CD4-positive, CD25-positive, alpha-beta regulatory T cell (primary cell): Measurements from ENCODE around the gene SLC44A2. TPM values are rescaled to one million over a fixed set of nuclear protein-coding genes. Genes with fewer than 3 reads are reported as not detected.

Experiments
- ATAC-seq, 2 donors: fragments of 150-1000 bp; cut with Tn5 transposase; one replicate each; pipeline ENCODE4 v1.10.0; 2021; ENCODE audit warnings: low read depth in 2 of 2, moderate number of reproducible peaks in 2 of 2, moderate library complexity in 1 of 2
- DNase-seq, 3 donors: peaks; one replicate each; pipeline versions ENCODE4 v3.0.0 to v3.0.0-alpha.2; 2012 to 2022; ENCODE audit warnings: mixed read lengths in 1 of 3
- H3K27ac ChIP-seq: one replicate; pipeline ENCODE4 v1.7.0; 2013; ENCODE audit warnings: mild to moderate bottlenecking, low read length; ENCODE audit not compliant: insufficient read depth, poor library complexity, severe bottlenecking
- H3K27me3 ChIP-seq: one replicate; pipeline ENCODE4 v1.7.0; 2013; ENCODE audit warnings: low read length; ENCODE audit not compliant: control insufficient read depth, insufficient read depth
- H3K36me3 ChIP-seq: one replicate; pipeline ENCODE4 v1.7.0; 2013; ENCODE audit warnings: mild to moderate bottlenecking, low read length, moderate library complexity; ENCODE audit not compliant: control insufficient read depth, insufficient read depth
- H3K4me1 ChIP-seq: 2 replicates; pipeline ENCODE4 v1.7.0; 2013; ENCODE audit warnings: mild to moderate bottlenecking, low read length; ENCODE audit not compliant: insufficient read depth, control insufficient read depth, poor library complexity, severe bottlenecking
- H3K4me3 ChIP-seq: one replicate; pipeline ENCODE4 v1.7.0; 2013; ENCODE audit warnings: low read depth, mild to moderate bottlenecking, low read length, moderate library complexity
- H3K9me3 ChIP-seq, 2 experiments: 1 replicate in 1 of 2; 2 replicates in 1 of 2; pipeline ENCODE4 v1.7.0; 2013; ENCODE audit warnings: low read length in 2 of 2, mild to moderate bottlenecking in 1 of 2, moderate library complexity in 1 of 2; ENCODE audit not compliant: control insufficient read depth in 2 of 2
- H3K27ac Mint-ChIP-seq, 3 donors: one replicate each; pipeline ENCODE4 v1.8.0; 2020 to 2022; ENCODE audit warnings: mild to moderate bottlenecking in 3 of 3, mixed read lengths in 3 of 3, moderate library complexity in 2 of 3
- H3K27me3 Mint-ChIP-seq: one replicate; pipeline ENCODE4 v1.8.0; 2022; ENCODE audit warnings: mild to moderate bottlenecking, mixed read lengths
- H3K36me3 Mint-ChIP-seq: one replicate; pipeline ENCODE4 v1.8.0; 2020; ENCODE audit warnings: mixed read lengths
- H3K4me1 Mint-ChIP-seq, 4 donors: one replicate each; pipeline ENCODE4 v1.8.0; 2020 to 2022; ENCODE audit warnings: mixed read lengths in 4 of 4, mild to moderate bottlenecking in 1 of 4
- H3K4me3 Mint-ChIP-seq, 4 donors: one replicate each; pipeline ENCODE4 v1.8.0; 2020 to 2022; ENCODE audit warnings: mild to moderate bottlenecking in 4 of 4, mixed read lengths in 4 of 4, moderate library complexity in 3 of 4
- H3K9me3 Mint-ChIP-seq, 7 donors: one replicate each; pipeline ENCODE4 v1.8.0; 2020 to 2022; ENCODE audit warnings: mixed read lengths in 7 of 7, mild to moderate bottlenecking in 3 of 7, moderate library complexity in 2 of 7
- polyA plus RNA-seq, 4 donors: library from polyadenylated mRNA; unstranded; fragments of 300-500 nt; fragmentation: Illumina TruSeq; gene quantifications; one replicate each; pipeline ENCODE4 v1.2.3, GENCODE V29; 2021
- total RNA-seq: library from RNA; stranded (reverse); gene quantifications from one replicate; pipeline ENCODE4 v1.2.3, GENCODE V29; 2022

Gene SLC44A2
- 236 TPM for total RNA-seq
- polyA plus RNA-seq, result 100 to 1,000 TPM; 225 to 280 (median 255) TPM

DNA sequence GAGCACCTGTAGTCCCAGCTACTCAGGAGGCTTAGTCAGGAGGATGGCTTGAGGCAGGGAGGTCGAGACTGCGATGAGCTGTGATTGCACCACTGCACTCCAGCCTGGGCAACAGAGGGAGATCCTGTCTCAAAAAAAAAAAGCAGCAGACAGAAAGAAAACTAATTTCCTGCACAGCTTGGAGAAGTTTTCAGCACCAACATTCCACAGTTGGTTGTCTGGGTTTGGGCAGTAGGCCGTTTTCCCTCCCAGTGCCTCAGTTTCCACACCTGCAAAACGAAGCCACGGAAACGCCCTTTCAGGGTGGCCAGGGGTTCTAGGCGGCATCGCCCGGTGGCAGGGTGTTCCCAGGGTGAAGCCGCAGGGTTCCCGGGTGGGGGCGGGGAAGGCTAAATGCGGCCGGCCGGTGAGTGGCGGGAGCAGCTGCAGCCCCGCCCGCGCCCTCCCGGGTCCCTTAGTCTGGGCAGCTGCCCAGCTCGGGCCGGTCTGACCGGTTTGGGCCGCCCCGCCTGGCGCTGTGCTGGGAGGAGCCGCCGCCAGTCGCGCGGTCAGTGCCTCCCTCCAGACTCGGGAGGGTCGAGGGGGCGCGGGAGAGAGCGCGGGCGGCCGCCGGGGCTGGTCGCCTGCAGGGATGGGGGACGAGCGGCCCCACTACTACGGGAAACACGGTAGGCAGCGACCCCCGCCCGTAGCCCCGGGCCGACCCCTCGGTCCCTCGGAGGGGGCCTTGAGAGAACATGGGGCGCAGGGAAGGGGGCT, at the start of gene SLC44A2:
SLC44A2 (plus strand) TSS at position 551 of the 759 bp plus-strand sequence; CDS start at position 632, 81 bp downstream.
- Mint-ChIP-seq H3K4me3 (peak within 1 kb of the TSS; percentile 11 to 85 (median 62)), H3K27ac (peak within 1 kb of the TSS; percentile 67 to 92 (median 83)), H3K4me1 (peaks cover 5 to 51% (median 28%) of the 10 kb centered on the region in 4 donors), H3K9me3 (no peaks in the 10 kb centered on the region), H3K36me3 (peaks cover 28% of the 10 kb centered on the region), H3K27me3 (no peaks in the 10 kb centered on the region)
- Histone ChIP-seq H3K27me3 (no peaks in the 10 kb centered on the region), H3K9me3 (no peaks in the 10 kb centered on the region), H3K27ac (peak within 1 kb of the TSS; percentile 25), H3K36me3 (peaks cover 34% of the 10 kb centered on the region), H3K4me3 (peak within 1 kb of the TSS; percentile 53), H3K4me1 (peaks cover 22% of the 10 kb centered on the region)
- no peak for DNase-seq
- no peak for ATAC-seq

DNA sequence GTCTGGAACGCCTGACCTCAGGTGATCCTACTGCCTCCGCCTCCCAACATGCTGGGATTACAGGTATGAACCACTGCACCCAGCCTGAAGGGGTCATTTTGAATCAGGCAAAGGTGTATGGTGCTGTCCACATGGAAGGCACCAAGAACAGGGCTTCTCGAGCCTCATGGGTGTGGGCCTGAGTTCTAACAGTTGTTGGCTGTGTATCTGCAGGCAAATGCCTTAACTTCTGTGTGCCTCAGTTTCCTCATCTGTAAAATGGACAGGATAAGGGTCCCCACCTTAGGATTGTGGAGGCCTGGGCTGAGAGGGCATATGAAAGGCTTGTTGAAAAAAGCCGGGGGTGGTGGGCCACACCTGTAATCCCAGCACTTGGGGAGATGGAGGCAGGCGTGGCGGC, 47.4 kb upstream of the SLC44A2 start:
- Mint-ChIP-seq H3K4me1 (peaks cover 4 to 7% (median 6%) of the 10 kb centered on the region in 4 donors), H3K9me3 (peaks cover 0 to 2% (median 0%) of the 10 kb centered on the region in 7 donors), H3K27ac (no peak overlapping the region), H3K27me3 (peaks cover 6% of the 10 kb centered on the region), H3K4me3 (no peak overlapping the region), H3K36me3 (no peaks in the 10 kb centered on the region)
- peaks cover 6% of the 10 kb centered on the region for H3K4me1 ChIP-seq
- H3K27me3 ChIP-seq, result no peaks in the 10 kb centered on the region
- DNase-seq (no peak), ATAC-seq (no peak)
- no peaks in the 10 kb centered on the region for H3K9me3 ChIP-seq
- H3K4me3 ChIP-seq, result no peak overlapping the region
- no peak overlapping the region for H3K27ac ChIP-seq
- H3K36me3 ChIP-seq, result no peaks in the 10 kb centered on the region

DNA sequence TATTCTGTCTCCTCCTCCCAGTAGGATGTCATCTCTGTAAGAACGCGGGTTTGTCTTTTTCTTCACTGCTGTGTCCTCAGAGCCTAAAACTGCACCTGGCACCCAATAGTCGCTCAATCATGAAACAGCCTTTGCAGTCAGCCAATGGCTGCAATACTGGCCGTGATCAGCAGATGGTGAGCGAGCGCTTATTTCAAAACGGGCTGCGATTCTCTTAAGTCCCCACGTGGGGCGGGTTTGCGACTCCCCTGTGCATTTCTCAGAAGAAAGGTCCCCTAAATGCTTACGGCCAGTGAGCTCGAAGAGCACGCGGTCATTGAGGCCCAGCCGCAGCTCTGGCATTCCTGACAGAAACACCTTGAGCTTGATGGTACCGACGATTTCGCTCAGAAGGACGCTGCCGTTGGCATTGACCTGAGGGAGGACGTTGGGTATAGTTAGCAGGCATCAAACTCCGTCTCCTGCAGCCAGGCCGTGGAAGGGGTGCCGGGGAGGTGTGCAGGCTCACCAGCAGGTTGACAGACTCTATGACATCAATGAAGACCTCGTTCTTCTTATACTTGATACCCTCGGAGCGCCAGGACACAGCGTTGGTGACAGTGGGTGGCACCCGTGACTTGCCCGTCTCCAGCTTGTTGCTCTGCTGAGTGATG, 44.2 kb upstream of the SLC44A2 start:
- peaks cover 0 to 2% (median 0%) of the 10 kb centered on the region in 7 donors for H3K9me3 Mint-ChIP-seq
- peak overlapping the region in 3 of 4 donors; percentile 7 to 57 (median 7) for H3K4me3 Mint-ChIP-seq
- peak overlapping the region in 1 of 3 donors; percentile 12 for H3K27ac Mint-ChIP-seq
- no peak overlapping the region for H3K4me3 ChIP-seq
- H3K27ac ChIP-seq, result no peak overlapping the region
- H3K9me3 ChIP-seq, result no peaks in the 10 kb centered on the region
- DNase-seq (peak; percentile 76 to 95 (median 87)), ATAC-seq (peak; percentile 95 to 98)
- peaks cover 4 to 19% (median 10%) of the 10 kb centered on the region in 4 donors for H3K4me1 Mint-ChIP-seq
- peaks cover 6% of the 10 kb centered on the region for H3K27me3 Mint-ChIP-seq
- no peaks in the 10 kb centered on the region for H3K36me3 Mint-ChIP-seq
- H3K36me3 ChIP-seq, result no peaks in the 10 kb centered on the region
- H3K4me1 ChIP-seq, result peaks cover 6% of the 10 kb centered on the region
- no peaks in the 10 kb centered on the region for H3K27me3 ChIP-seq

DNA sequence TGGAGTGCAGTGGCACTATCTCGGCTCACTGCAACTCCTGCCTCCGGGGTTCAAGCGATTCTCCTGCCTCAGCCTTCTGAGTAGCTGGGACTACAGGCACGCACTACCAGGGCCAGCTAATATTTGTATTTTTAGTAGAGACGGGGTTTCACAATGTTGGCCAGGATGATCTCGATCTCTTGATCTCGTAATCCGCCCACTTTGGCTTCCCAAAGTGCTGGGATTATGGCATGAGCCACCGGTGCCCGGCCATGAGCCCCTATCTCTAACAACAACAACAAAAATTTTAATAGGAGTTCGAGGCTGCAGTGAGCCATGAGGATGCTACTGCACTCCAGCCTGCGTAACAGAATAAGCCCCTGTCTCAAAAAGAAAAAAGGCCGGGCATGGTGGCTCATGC, 43.3 kb upstream of the SLC44A2 start:
- ATAC-seq, result no peak
- H3K9me3 Mint-ChIP-seq, result peaks cover 0 to 2% (median 0%) of the 10 kb centered on the region in 7 donors

DNA sequence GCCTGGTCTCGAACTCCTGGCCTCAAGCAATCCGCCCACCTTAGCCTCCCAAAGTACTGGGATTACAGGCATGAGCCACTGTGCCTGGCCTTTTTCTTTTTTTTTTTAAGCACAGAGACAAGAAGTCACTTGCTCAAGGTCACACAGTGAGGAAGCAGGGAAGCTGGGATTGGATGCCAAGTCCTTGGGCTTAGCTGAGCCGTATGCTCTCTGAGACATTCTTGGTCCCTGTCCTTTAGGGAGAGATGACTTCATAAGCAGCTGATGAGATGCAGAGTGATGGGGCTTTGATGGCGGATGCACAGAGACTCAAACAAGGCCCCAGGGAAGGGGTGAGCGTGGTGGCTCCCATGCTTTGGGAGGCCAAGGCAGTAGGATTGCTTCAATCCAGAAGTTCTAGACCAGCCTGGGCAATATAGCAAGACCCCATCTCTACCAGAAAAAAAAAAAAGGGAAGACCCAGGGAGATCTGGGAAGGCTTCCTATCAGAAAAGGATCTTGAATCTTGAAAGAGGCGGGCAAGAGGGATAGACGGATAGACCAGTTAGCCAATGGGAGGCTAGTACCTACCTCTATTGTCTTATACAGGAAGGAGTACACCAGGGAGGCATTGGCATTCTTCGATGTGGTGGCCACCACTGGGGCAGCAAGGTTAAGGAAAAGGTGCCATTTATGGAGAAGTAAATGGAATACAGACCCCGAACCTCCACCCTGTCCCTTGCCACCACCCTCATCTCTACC, 42.1 kb upstream of the SLC44A2 start:
- Mint-ChIP-seq H3K9me3 (peaks cover 0 to 3% (median 0%) of the 10 kb centered on the region in 7 donors), H3K36me3 (no peaks in the 10 kb centered on the region), H3K27ac (peak overlapping the region in 1 of 3 donors; percentile 67), H3K4me3 (no peak overlapping the region), H3K27me3 (peaks cover 12% of the 10 kb centered on the region), H3K4me1 (peaks cover 8 to 26% (median 15%) of the 10 kb centered on the region in 4 donors)
- DNase-seq, result no peak
- Histone ChIP-seq H3K27ac (no peak overlapping the region), H3K9me3 (no peaks in the 10 kb centered on the region), H3K4me1 (peaks cover 6% of the 10 kb centered on the region), H3K36me3 (no peaks in the 10 kb centered on the region), H3K4me3 (no peak overlapping the region), H3K27me3 (peaks cover 5% of the 10 kb centered on the region)
- ATAC-seq, result no peak

More for the DNA sequence above, 43.3 kb upstream of the SLC44A2 start:
- DNase-seq, result no peak
- no peak overlapping the region for H3K4me3 Mint-ChIP-seq
- no peak overlapping the region for H3K27ac Mint-ChIP-seq
- H3K27me3 ChIP-seq, result no peaks in the 10 kb centered on the region
- no peaks in the 10 kb centered on the region for H3K9me3 ChIP-seq
- no peaks in the 10 kb centered on the region for H3K36me3 Mint-ChIP-seq
- no peak overlapping the region for H3K4me3 ChIP-seq
- no peaks in the 10 kb centered on the region for H3K36me3 ChIP-seq
- H3K27me3 Mint-ChIP-seq, result peaks cover 6% of the 10 kb centered on the region
- H3K4me1 ChIP-seq, result peaks cover 6% of the 10 kb centered on the region
- H3K4me1 Mint-ChIP-seq, result peaks cover 4 to 19% (median 12%) of the 10 kb centered on the region in 4 donors
- H3K27ac ChIP-seq, result no peak overlapping the region

DNA sequence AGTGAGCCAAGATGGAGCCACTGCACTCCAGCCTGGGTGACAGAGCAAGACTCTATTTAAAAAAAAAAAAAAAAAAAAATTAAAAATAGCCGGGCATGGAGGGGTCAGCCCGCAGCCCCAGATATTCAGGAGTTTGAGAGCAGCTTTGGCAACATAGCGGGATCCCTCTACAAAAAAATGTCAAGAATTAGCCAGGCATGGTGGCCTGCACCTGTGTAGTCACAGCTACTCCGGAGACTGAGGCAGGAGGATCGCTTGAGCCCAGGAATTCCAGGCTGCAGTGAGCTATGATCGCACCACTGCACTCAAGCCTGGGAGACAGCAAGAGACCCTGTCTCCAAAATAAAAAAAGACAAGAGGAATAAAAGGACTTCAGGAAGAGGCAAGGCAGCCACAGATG, 39.0 kb upstream of the SLC44A2 start:
- no peak for DNase-seq
- no peaks in the 10 kb centered on the region for H3K36me3 ChIP-seq
- H3K4me1 Mint-ChIP-seq, result peaks cover 4 to 20% (median 9%) of the 10 kb centered on the region in 4 donors
- no peaks in the 10 kb centered on the region for H3K36me3 Mint-ChIP-seq
- H3K27ac ChIP-seq, result no peak overlapping the region
- no peaks in the 10 kb centered on the region for H3K4me1 ChIP-seq
- no peak overlapping the region for H3K4me3 ChIP-seq
- no peaks in the 10 kb centered on the region for H3K9me3 ChIP-seq
- H3K4me3 Mint-ChIP-seq, result no peak overlapping the region
- no peak overlapping the region for H3K27ac Mint-ChIP-seq
- ATAC-seq, result no peak
- peaks cover 10% of the 10 kb centered on the region for H3K27me3 Mint-ChIP-seq
- peaks cover 0 to 2% (median 0%) of the 10 kb centered on the region in 7 donors for H3K9me3 Mint-ChIP-seq
- H3K27me3 ChIP-seq, result peaks cover 5% of the 10 kb centered on the region

DNA sequence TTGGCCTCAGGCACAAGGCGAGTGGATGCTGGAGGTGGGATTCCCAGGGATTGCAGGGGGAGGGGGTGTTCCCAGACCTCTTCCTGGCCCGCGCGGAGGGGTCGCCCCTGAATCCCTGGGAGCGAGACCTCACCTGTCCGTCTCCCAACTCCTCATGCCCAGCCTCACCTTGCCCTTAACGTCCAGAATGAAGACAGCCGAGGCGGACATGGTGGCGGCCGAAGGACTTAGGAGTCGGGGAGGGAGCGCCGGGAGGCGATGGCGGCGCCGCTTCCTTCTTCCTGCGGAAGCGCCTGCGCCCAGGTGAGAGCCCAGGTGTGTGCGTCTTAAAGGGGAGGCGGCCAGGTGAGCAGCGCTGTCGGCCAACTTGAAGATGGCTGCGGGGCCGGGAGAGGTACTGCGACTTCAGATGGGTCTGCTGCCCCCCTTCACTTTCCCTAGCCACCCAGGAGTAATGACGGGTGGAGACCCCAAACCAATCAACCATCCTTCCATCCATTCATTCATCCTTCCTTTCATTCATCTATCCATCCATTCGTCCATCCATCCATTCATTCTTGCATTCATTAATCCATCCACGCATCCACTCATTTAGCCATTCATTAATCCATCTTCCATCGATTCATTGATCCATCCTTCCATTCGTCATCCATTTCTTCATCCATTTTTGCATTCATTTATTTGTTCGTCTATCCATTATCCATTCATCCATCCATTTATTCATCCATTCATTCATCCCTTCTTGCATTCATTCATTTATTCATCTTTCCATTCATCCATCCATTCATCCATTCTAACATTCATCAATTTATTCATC, 38.1 kb upstream of the SLC44A2 start, which contains the start of gene AP1M2:
AP1M2 (minus strand) TSS at position 291 of the 817 bp plus-strand sequence; CDS start at position 210, 81 bp downstream.
- H3K36me3 ChIP-seq, result no peaks in the 10 kb centered on the region
- Mint-ChIP-seq H3K4me1 (peaks cover 4 to 19% (median 9%) of the 10 kb centered on the region in 4 donors), H3K36me3 (no peaks in the 10 kb centered on the region), H3K4me3 (peak within 1 kb of the TSS in 1 of 4 donors; percentile 2), H3K9me3 (peaks cover 0 to 2% (median 0%) of the 10 kb centered on the region in 7 donors), H3K27me3 (peaks cover 10% of the 10 kb centered on the region), H3K27ac (peak within 1 kb of the TSS in 2 of 3 donors; percentile 2 to 49)
- peaks cover 5% of the 10 kb centered on the region for H3K27me3 ChIP-seq
- DNase-seq (no peak), ATAC-seq (no peak)
- H3K4me3 ChIP-seq, result no peak within 1 kb of the TSS
- no peak within 1 kb of the TSS for H3K27ac ChIP-seq
- H3K4me1 ChIP-seq, result no peaks in the 10 kb centered on the region
- no peaks in the 10 kb centered on the region for H3K9me3 ChIP-seq
